Activated naive CD4-positive, alpha-beta T cell (primary cell): ENCODE measurements around the gene INMT.
"Not testable (repeated sequence)": the region's sequence is repeated elsewhere in the genome, so short reads cannot be mapped to it uniquely, and the experiment has no call there.

ENCODE experiments used
- DNase-seq, 4 experiments: peaks; one replicate each; lab custom pipeline; 2025; lab: John Stamatoyannopoulos, UW

Gene INMT

GRCh38 chr7:30751696-30752273 lies at the start of gene INMT:
TSS of gene INMT (plus strand) at chr7:30752135. CDS start at chr7:30752151, 16 bp downstream.
- DNase-seq = no peak

GRCh38 chr7:30702200-30702599 lies 49.7 kb upstream of the INMT start:
- peak in 1 of 4 experiments; percentile 7 for DNase-seq

- DNase-seq = no peak
These were observed 48.2 kb upstream of the INMT start for GRCh38 chr7:30703756-30704155.

GRCh38 chr7:30705008-30705407 lies 46.9 kb upstream of the INMT start:
- DNase-seq = no peak

GRCh38 chr7:30705596-30705995 lies 46.3 kb upstream of the INMT start:
- no peak for DNase-seq

GRCh38 chr7:30706316-30706715 lies 45.6 kb upstream of the INMT start:
- no peak for DNase-seq

GRCh38 chr7:30706908-30707307 lies 45.0 kb upstream of the INMT start:
- no peak for DNase-seq

GRCh38 chr7:30707391-30708357 lies 44.3 kb upstream of the INMT start:
- DNase-seq = no peak

GRCh38 chr7:30708412-30708811 lies 43.5 kb upstream of the INMT start:
- no peak for DNase-seq

GRCh38 chr7:30708983-30709382 lies 43.0 kb upstream of the INMT start:
- DNase-seq = no peak

- no peak for DNase-seq
These were observed 42.4 kb upstream of the INMT start for GRCh38 chr7:30709549-30709948.

- DNase-seq = no peak
These were observed 41.3 kb upstream of the INMT start for GRCh38 chr7:30710669-30711068.

- DNase-seq = no peak
These were observed 38.5 kb upstream of the INMT start for GRCh38 chr7:30713392-30713791.

- DNase-seq = no peak
These were observed 37.8 kb upstream of the INMT start for GRCh38 chr7:30714129-30714528.

- no peak for DNase-seq
These were observed 34.8 kb upstream of the INMT start for GRCh38 chr7:30717181-30717580.

- not testable (repeated sequence) for DNase-seq
These were observed 32.5 kb upstream of the INMT start for GRCh38 chr7:30719434-30719833.

GRCh38 chr7:30721211-30721610 lies 30.7 kb upstream of the INMT start:
- no peak for DNase-seq

GRCh38 chr7:30722187-30722586 lies 29.7 kb upstream of the INMT start:
- DNase-seq = no peak

- DNase-seq = no peak
These were observed 29.3 kb upstream of the INMT start for GRCh38 chr7:30722671-30723070.

GRCh38 chr7:30723776-30724175 lies 28.2 kb upstream of the INMT start:
- no peak for DNase-seq

- peak in 1 of 4 experiments; percentile 8 for DNase-seq
These were observed 25.5 kb upstream of the INMT start for GRCh38 chr7:30726296-30727006.

GRCh38 chr7:30727061-30727945 lies 24.6 kb upstream of the INMT start:
- peak in 2 of 4 experiments; percentile 26 to 40 for DNase-seq
